GM18517 (cell line): ENCODE data around the gene EPB41L5.
"Not testable (repeated sequence)": the region's sequence is repeated elsewhere in the genome, so short reads cannot be mapped to it uniquely, and the experiment has no call there.

Experiments used
- ATAC-seq: cut with Tn5 transposase; IDR thresholded peaks from one replicate; pipeline ENCODE4 v1.9.1; 2021; ENCODE audit warnings: mild to moderate bottlenecking, moderate library complexity; ENCODE audit not compliant: unreplicated experiment

Gene EPB41L5

DNA sequence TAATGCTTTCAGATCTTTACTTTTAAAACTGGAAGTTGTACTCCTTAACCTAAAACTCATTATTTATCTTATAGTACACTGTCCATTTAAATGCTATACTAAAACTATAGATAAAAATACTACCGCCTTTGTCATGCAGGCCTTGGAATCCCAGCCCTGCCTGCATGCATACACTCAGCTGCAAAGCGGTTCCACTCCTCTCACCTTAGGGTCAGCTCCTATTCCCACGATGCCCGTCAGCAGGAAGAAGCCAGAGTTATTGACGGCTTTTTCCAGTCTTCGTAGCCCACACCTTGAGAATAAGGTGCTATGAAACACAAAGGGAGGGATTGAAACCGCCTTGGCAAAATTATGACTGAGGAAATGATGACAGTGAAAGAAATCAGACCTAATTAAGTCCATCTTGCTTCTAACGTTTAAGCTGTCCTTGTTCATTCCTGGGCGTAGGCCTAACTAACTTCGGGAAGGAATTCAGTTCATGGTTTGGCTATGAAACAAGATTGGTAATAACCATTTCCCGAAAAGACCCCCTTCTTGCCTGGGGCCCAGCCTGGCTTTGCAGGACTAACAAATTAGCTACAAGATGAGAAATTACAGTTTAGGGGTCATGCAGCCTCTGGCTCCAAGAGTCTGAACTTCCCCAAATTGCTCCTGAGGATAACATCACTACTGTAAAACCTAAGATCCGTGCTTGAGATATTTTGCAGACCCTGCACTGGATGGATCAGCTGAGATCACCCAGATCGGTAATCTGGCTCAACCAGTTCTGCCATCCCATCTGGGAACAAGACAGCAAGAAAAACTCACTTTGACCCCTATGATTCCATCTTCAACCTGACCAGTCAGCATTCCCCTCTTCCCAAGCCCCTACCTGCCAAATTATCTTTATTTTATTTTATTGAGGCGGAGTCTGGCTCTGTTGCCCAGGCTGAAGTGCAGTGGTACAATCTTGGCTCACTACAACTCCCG is 17.1 kb downstream of the EPB41L5 start:
- no peak for ATAC-seq

DNA sequence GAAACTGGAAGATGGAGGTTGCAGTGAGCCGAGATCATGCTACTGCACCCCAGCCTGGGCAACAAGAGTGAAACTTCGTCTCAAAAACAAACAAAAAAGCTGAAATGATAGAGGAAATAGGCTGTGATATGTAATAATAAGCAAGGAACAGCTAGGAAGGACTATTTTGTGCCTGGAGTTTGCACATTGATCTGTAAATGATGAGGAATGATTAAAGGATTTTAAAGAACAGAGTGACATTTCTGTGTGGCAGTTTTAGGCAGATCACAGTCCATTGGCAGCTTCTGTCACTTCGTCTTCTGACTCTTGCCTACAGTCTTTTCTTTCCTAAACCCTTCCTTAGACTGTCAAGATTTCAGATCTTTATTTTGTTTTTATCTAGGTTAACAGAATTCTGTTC is 19.4 kb downstream of the EPB41L5 start:
- no peak for ATAC-seq

DNA sequence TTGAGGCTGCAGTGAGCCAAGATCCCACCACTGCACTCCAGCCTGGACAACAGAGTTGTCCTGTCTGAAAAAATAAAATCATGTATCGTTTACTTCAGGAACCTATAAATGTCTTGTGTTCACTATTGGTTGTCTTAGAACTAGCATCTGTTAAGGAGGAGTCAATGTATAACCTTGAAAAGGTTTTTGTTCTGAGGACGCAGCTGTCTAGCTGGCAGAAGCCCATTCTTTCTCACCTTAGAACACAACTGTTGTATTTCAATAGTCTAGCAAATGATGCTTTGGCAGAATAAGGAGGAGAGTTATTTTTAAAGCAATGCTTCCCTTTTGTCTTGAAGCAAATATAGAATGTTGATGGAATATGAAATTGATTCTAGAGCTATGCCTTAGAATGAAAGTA is 21.1 kb downstream of the EPB41L5 start:
- ATAC-seq: no peak

DNA sequence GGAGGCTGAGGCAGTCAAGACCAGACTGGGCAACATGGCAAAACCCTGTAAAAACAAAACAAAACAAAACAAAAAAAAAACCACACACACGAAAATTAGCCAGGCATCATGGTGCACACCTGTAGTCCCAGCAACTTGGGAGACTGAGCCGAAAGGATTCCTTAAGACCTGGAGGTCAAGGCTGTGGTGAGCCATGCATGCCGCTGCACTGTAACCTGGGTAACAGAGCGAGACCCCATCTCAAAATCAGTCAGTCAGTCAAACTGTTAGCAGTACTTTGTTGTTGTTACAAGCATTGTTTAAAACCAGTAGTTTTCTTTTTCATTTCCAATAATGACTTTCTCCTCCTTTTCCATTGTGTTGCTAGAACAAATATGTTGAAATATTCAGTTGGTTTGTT is 21.7 kb downstream of the EPB41L5 start:
- no peak for ATAC-seq

DNA sequence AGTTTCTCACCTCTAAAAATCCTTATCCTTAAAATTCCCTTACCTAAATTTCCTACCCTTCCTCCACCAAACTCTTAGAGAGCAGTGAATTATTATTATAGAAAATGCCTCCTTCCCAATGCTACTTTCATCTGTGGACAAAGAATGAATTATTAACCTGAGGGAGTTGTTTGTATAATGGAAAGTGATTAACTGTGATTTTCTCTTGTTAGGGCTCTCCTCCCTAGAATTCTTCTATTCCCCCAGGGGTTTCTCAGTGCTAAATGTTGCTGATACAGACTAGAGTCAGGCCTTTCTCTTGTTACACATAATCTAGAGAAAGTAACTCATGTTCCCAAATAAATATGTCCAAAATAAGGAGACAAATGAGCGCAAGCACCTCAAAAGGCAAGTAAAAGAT is 23.3 kb downstream of the EPB41L5 start:
- no peak for ATAC-seq

DNA sequence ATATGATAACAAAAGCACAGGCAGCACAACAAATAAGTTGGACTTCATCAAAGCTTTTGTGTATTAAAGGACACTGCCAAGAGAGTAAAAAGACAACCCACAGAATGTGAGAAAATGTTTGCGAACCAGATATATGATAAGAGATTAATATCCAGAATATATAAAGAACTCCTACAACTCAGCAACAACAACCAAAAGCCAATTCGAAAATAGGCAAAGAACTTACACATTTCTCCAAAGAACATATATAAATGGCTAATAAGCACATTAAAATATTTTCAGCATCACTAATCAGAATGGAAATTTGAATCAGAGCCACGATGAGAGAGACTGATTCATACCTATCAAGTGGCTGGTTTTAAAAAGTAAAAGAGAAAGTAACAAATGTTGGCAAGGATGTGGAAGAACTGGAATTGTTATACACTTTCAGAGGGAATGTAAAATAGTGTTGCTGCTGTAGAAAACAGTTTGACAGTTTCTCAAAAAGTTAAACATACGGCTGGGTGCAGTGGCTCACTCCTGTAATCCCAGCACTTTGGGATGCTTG is 25.2 kb downstream of the EPB41L5 start:
- no peak for ATAC-seq

DNA sequence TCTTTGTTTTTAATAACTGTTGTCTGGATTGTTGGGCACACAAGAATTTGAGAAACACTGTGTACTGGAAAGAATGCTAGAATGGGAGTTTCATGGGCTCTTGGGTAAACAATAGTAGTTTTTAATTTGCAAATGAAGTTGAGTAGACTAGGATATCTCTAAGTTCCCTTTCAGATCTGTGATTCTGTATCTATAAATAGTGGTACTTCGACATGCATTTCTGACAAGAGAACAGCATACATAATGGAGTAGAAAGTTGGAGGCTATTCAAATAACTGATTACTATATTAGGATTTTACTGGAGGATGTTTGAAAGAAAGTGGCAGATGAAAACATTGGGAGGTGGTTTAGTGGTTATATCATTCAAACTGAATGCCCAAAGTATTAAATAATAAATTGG is 29.5 kb downstream of the EPB41L5 start:
- ATAC-seq: no peak

DNA sequence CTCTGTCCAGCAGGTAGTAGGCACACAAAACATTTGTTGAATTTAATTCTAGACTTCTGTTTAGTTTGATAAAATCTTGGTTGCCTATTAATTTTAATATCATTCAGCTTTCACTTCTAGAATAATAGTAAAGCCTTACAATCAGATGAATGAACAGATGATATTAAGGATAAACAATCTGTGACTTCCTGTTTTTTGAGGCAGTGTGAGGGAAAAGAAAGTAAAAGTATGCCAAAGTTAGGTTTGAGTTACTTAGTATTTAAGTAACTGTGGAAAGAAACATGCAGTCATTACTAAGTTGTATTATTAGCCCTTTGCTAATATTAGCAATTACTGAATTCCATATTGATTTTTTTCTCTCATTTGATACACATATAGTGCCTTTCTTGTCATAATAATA is 31.5 kb downstream of the EPB41L5 start:
- ATAC-seq: no peak

DNA sequence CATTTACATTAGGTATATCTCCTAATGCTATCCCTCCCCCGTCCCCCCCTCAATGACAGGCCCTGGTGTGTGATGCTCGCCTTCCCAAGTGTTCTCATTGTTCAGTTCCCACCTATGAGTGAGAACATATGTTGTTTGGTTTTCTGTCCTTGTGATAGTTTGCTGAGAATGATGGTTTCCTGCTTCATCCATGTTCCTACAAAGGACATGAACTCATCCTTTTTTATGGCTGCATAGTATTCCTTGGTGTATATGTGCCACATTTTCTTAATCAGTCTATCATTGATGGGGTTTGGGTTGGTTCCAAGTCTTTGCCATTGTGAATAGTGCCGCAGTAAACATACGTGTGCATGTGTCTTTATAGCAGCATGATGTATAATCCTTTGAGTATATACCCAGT is 32.9 kb downstream of the EPB41L5 start:
- ATAC-seq: not testable (repeated sequence)

DNA sequence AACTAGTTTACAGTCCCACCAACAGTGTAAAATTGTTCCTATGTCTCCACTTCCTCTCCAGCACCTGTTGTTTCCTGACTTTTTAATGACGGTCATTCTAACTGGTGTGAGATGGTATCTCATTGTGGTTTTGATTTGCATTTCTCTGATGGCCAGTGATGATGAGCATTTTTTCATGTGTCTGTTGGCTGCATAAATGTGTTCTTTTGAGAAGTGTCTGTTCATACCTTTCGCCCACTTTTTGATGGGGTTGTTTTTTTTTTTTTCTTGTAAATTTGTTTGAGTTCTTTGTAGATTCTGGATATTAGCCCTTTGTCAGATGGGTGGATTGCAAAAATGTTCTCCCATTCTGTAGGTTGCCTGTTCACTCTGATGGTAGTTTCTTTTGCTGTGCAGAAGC is 33.4 kb downstream of the EPB41L5 start:
- not testable (repeated sequence) for ATAC-seq

DNA sequence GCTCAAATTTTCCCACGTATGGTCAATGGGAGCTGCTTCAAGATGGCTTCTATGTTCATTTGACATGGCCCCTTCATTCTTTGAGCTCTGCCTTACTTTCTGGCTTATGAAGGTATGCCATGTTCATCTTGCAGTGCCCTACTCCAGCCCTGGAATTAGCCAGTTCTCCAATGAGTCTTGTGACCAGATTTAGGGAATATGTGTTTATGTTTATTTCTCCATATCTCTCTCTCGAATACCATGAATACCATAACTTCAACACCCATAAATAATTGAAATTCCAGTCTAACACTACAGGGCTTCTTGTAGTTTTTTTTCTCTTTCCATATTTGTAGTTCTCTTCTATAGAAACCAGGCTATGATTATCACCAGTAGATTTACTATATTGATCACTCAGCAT is 39.7 kb downstream of the EPB41L5 start:
- no peak for ATAC-seq

DNA sequence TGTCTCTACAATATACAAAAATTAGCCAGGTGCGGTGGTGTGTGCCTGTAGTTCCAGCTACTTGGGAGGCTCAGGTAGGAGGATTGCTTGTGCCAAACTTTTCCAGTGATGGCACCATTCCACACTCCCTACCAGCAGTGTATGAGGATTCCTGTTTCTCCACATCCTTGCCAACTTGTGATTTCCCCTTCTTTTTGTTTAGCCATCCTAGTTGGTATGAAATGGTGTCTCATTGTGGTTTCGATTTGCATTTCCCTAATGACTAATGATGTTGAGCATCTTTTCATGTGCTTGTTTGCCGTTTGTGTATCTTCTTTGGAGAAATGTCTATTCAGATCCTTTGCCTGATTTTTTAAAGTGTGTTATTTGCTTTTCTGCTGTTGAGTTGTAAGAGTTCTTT is 41.0 kb downstream of the EPB41L5 start:
- ATAC-seq: no peak

DNA sequence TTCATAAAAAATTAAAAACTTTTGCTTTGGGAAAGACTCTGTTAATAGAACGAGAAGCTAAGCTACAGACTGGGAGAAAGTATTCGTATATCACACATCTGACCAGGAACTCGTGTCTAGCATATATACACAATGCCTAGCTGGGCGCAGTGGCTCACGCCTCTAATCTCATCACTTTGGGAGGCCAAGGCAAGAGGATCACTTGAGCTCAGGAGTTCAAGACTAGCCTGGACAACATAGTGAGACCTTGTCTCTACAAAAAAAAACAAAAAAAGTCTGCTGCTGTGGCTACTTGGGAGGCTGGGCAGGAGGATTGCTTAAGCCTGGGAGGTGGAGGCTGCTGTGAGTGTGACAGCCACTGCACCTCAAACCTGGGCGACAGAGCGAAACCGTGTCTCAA is 46.6 kb downstream of the EPB41L5 start:
- ATAC-seq: no peak

DNA sequence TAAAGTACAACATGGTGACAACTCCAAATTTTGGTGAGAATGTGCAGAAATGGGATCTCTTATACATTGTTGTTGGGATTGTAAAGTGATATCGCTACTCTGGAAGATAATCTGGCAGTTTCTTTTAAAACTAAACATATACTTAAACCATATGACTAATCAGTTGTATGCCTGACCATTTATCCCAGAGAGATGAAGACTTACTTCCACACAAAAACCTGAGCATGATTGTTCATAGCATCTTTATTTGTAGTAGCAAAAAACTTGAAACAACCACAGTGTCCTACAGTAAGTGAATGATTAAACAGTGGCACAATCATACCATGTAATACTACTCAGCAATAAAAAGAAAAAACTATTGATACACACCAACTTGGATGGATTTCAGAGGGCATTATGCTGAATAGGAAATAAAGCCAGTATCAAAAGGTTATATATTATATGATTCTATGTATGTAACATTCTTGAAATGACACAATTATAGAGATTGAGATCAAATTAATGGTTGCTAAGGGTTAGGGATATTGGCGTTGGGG is 47.3 kb downstream of the EPB41L5 start:
- ATAC-seq: no peak

DNA sequence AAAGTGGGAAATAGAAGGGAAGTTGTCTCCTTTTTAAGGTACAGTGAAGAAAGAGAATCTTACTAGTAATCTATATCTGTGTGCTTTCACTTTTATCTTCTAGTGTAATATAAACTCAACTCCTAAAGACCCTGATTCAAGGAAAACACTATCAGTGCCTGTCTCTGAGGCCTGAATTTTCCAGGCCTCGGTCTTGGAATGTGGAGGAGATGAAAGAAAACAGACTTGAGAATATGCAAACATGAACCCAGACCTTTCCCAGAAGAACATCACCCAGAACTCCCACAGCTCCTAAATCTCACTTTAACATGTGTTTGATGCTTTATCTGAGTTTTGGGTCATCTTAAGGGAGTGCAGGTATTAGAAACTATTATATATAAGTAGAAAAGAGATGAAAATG is 51.8 kb downstream of the EPB41L5 start:
- no peak for ATAC-seq

DNA sequence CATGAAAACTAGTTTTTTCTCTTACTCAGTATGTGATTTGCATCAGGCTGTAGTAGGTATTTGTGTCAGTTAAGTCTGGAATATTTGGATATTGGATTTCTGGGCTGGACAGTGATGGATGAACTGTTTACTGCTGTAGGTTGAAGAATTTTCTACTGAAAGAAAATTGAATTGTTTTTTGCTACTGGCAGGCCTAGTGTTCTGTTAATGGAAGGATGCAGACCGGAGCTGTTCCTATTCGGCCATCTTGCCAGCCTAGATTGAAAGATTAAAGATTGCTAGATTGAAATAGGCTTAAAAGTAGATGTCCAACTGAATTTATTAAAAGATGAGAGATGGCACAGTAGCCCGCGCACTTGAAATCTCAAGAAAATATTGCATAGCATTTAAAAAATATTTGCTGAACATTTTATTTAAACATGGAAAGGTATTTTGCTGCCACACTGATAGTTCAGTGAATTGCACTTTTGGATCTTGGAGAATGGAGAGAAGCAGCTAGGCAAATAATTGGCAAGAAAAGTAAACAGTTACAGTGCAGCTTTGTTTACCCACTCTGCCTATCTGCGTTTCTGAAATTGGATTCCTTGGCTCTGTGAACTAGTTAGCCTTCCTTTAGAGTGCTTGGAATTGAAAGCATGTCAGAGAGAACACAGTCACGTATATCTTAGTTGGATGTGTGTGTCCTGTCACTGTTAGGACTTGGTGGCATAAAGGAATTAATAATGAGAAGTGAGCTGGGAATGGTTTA is 54.1 kb downstream of the EPB41L5 start:
- no peak for ATAC-seq

DNA sequence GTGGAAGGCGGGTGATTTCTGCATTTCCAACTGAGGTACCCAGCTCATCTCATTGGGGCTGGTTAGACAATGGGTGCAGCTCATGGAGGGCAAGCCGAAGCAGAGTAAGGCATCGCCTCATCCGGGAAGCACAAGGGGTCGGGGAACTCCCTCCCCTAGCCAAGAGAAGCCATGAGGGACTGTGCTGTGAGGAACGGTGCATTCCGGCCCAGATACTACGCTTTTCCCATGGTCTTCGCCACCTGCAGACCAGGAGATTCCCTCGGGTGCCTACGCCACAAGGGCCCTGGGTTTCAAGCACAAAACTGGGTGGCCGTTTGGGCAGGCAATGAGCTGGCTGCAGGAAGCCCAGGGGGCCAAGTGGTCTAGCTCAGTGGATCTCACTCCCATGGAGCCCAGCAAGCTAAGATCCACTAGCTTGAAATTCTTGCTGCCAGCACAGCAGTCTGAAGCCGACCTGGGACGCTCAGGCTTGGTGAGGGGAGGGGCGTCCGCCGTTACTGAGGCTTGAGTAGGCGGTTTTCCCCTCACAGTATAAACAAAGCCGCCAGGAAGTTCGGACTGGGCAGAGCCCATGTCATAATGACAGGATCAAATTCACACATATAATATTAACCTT is 55.3 kb downstream of the EPB41L5 start:
- ATAC-seq: not testable (repeated sequence)

DNA sequence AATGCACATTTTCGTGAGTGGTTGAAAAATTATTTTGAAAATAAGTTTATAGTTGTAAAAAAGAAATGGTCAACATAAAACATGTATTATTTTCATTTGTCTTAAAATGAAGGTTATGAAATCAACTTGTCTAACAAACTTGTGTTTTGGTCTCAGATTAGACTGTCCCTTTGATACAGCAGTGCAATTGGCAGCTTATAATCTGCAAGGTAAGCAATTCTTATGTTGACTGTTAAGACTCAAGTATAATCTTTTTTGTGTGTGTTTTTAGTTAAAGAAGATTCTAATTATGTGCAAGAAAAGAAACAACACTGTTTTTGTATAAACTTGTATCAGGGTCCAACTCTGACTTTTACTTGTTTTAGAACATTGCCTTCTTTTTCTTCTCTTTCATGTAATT is 62.7 kb downstream of the EPB41L5 start:
- no peak for ATAC-seq

DNA sequence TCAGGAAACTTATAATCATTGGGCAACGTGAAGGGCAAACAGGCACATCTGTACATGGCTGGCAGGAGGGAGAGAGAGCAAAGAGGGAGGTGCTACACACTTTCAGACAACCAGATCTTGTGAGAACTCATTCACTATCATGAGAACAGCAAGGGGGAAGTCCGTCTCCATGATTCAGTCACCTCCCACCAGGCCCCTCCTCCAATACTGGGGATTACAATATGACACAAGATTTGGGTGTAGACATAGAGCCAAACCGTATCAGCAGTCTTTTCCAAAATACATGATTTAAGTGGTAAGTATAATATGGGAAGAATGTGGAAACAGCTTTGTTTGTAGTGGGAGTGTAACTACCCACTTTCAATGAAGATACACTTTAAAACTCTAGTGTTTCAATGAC is 65.0 kb downstream of the EPB41L5 start:
- no peak for ATAC-seq

DNA sequence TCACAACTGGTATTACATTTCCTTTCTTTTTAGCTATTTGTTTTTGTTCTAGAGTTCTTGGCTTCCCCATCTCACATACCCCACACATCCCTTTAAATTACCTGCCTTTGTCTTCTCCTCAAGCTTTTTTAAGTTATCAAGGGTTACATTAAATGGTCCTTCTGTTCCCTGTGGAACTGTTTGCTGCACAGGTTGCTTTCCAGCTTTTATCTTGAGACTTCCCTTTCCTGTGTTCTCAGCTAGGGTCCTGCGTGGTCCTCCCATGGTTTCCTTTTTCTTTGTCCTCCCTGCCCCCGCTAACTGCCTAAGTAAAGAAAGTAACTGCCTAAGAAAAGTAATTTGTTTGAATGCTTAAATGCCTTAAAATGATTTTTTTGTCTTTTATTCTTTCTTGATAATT is 66.8 kb downstream of the EPB41L5 start:
- ATAC-seq: no peak

DNA sequence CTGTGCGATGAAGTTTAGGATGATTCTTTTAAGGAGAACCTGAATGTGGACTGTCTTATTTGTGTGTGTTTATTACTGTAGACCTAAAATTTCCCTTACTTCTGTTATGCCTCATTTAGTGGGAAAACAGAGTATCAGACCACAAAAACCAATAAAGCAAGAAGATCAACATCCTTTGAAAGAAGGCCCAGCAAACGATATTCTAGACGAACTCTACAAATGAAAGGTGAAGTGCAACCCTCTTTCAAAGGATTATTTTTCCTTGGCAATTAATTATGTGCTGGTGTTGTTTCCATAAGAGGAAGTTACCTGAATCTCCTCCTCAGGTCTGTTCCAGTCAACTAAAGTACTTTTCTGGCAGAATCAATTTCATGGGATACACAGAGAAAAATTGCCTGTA is 78.6 kb downstream of the EPB41L5 start:
- no peak for ATAC-seq
